ENCODE data around the gene SCFD2. TPM values are rescaled to one million over a fixed set of nuclear protein-coding genes. Genes with fewer than 3 reads are reported as not detected.

Gene SCFD2
- total and polyA plus RNA-seq, 10 of the 15 experiments (the other 5 are each of a cell fraction or from before 2014, with no cell fraction given) = 4.8 to 37.6 (median 24.9) TPM

GRCh38 chr4:53377319-53378170 is 11.7 kb upstream of the SCFD2 start, which contains the start of gene FIP1L1 (continued):
- TF ChIP-seq ZBTB33 (IDR thresholded peaks at IDR 0.05) = no peak
- no peak for TF ChIP-seq SUZ12 (IDR thresholded peaks at IDR 0.05; ENCODE audit: unreplicated experiment)
- TF ChIP-seq USF1 (IDR thresholded peaks at IDR 0.05; ENCODE audit: borderline replicate concordance, extremely low read length, insufficient read depth, low read depth, low read length) = peak; percentile 30
- TF ChIP-seq E2F4 (IDR thresholded peaks at IDR 0.05; ENCODE audit: low read depth, low read length) = no peak
- 0 out of 2 replicates have a peak, but pooled peaks have one; percentile 9 for TF ChIP-seq ZSCAN29 (IDR thresholded peaks at IDR 0.05)
- no peak for TF ChIP-seq CUX1 (IDR thresholded peaks at IDR 0.05; ENCODE audit: insufficient replicate concordance, low read depth, low read length)
- TF ChIP-seq POLR2A (IDR thresholded peaks at IDR 0.05; ENCODE audit: low read depth, low read length) = peak; percentile 92
- TF ChIP-seq ZNF384 (IDR thresholded peaks at IDR 0.05; ENCODE audit: borderline replicate concordance, low read depth, low read length) = no peak
- TF ChIP-seq KLF5 (IDR thresholded peaks at IDR 0.05; ENCODE audit: partially characterized antibody) = no peak
- TF ChIP-seq KAT2A (conservative IDR thresholded peaks at IDR 0.05; ENCODE audit: control insufficient read depth, low read depth, low read length) = no peak
- no peak for TF ChIP-seq NFIC (IDR thresholded peaks at IDR 0.05; ENCODE audit: low read depth, low read length)
- no peak for TF ChIP-seq SIX5 (IDR thresholded peaks at IDR 0.05; ENCODE audit: low read depth, low read length, severe bottlenecking)
- no peak for TF ChIP-seq IKZF2 (IDR thresholded peaks at IDR 0.05)
- no peak for TF ChIP-seq CEBPZ (IDR thresholded peaks at IDR 0.05; ENCODE audit: low read depth, low read length)
- TF ChIP-seq WRNIP1 (IDR thresholded peaks at IDR 0.05; ENCODE audit: borderline replicate concordance, low read depth, low read length) = no peak
- TF ChIP-seq TCF3 (IDR thresholded peaks at IDR 0.05; ENCODE audit: borderline replicate concordance, insufficient read depth, low read depth, low read length) = 0 out of 2 replicates have a peak, but pooled peaks have one; percentile 66
